GM12878 (cell line): ENCODE data around the gene PEX12. TPM values are rescaled to one million over a fixed set of nuclear protein-coding genes. Genes with fewer than 3 reads are reported as not detected.

Experiments used
- EP300 ChIP-seq, 2 experiments: fragments of 150-350 bp in 1 of 2; IDR thresholded peaks; 2 replicates each; pipeline ENCODE4 v1.6.1; 2011 to 2012; ENCODE audit warnings: low read depth in 2 of 2, low read length in 2 of 2, borderline replicate concordance in 1 of 2, improper control_type of control experiment in 1 of 2, inconsistent platforms in 1 of 2; ENCODE audit not compliant: control insufficient read depth in 1 of 2
- HDAC6 ChIP-seq: fragments of 200-600 bp; sonication (generic); IDR thresholded peaks from one replicate; pipeline ENCODE4 v1.8.0; 2017; ENCODE audit warnings: antibody characterized with exemption; ENCODE audit not compliant: unreplicated experiment
- IKZF1 ChIP-seq: fragments of 450-650 bp; conservative IDR thresholded peaks from 2 replicates; pipeline ENCODE4 v1.6.1; 2017; ENCODE audit warnings: antibody characterized with exemption, mild to moderate bottlenecking
- NR2F1 ChIP-seq: fragments of 450-650 bp; conservative IDR thresholded peaks from 2 replicates; pipeline ENCODE4 v1.6.1; 2017; ENCODE audit warnings: mild to moderate bottlenecking
- PKNOX1 ChIP-seq: fragments of 450-650 bp; IDR thresholded peaks from 2 replicates; pipeline ENCODE4 v1.6.1; 2016; ENCODE audit warnings: mild to moderate bottlenecking
- POLR2AphosphoS2 ChIP-seq: IDR thresholded peaks from 2 replicates; pipeline ENCODE4 v1.6.1; 2011; ENCODE audit warnings: low read depth, mild to moderate bottlenecking, low read length, improper control_type of control experiment, moderate library complexity
- RFX5 ChIP-seq: IDR thresholded peaks from 2 replicates; pipeline ENCODE4 v1.6.1; 2011; ENCODE audit warnings: low read depth, low read length, improper control_type of control experiment
- SIX5 ChIP-seq: IDR thresholded peaks from 2 replicates; pipeline ENCODE4 v1.6.1; 2011; ENCODE audit warnings: mild to moderate bottlenecking, low read depth, low read length, moderate library complexity; ENCODE audit not compliant: severe bottlenecking
- ZNF592 ChIP-seq: fragments of 450-650 bp; IDR thresholded peaks from 2 replicates; pipeline ENCODE4 v1.6.1; 2017; ENCODE audit warnings: mild to moderate bottlenecking, moderate library complexity
- polyA plus RNA-seq, 11 experiments: library from polyadenylated mRNA; depleted of rRNA in 4 of 11; unstranded in 6 of 11; stranded (reverse) in 5 of 11; fragments of >200 nt; fragmentation: Nextera tagmentation in 4 of 11; fragmentation: Illumina TruSeq in 1 of 11; extraction: Ambion mirVana in 4 of 11; extraction: Trizol in 1 of 11; gene quantifications; 1 replicate in 1 of 11; 2 replicates in 10 of 11; pipeline versions ENCODE4 v1.2.1 to v1.2.3, GENCODE V29; 2011 to 2016; ENCODE audit warnings: inconsistent platforms in 2 of 11, missing spikeins in 2 of 11, low read depth in 1 of 11
- total RNA-seq, 4 experiments: library from RNA; depleted of rRNA in 3 of 4; stranded (reverse); fragments of >200 nt in 3 of 4; fragmentation: Illumina TruSeq in 1 of 4; extraction: Trizol in 1 of 4; gene quantifications; 2 replicates each; pipeline versions ENCODE4 v1.2.1 to v1.2.3, GENCODE V29; 2013 to 2021

PEX12 gene
- total and polyA plus RNA-seq, 10 of the 15 experiments (the other 5 are each of a cell fraction or from before 2014, with no cell fraction given): 2.9 to 15.8 (median 4.6) TPM

GRCh38 chr17:35548208-35548810 lies 30.1 kb downstream of the PEX12 start (continued):
- TF ChIP-seq ZNF592: no peak
- TF ChIP-seq SIX5: no peak
- TF ChIP-seq EP300 (IDR thresholded peaks at IDR 0.05; ENCODE audit: borderline replicate concordance in 1 of 2, control insufficient read depth in 1 of 2, low read depth in 2 of 2, low read length in 2 of 2): no peak
- TF ChIP-seq POLR2AphosphoS2: no peak
- no peak for TF ChIP-seq PKNOX1
- TF ChIP-seq NR2F1: no peak
- TF ChIP-seq IKZF1: no peak
- no peak for TF ChIP-seq RFX5
- TF ChIP-seq HDAC6: no peak
- TF ChIP-seq, all 136 proteins: peak for 0
